Smooth muscle cell of bladder (primary cell): ENCODE data around the gene FBXO27. TPM values are rescaled to one million over a fixed set of nuclear protein-coding genes. Genes with fewer than 3 reads are reported as not detected.

Experiments used
- total RNA-seq: library from RNA; depleted of rRNA; stranded (reverse); fragments of >200 nt; gene quantifications from 2 replicates; pipeline ENCODE4 v1.2.3, GENCODE V29; 2014

The FBXO27 gene
- 2.0 and 5.5 TPM in 2 replicates for total RNA-seq

DNA sequence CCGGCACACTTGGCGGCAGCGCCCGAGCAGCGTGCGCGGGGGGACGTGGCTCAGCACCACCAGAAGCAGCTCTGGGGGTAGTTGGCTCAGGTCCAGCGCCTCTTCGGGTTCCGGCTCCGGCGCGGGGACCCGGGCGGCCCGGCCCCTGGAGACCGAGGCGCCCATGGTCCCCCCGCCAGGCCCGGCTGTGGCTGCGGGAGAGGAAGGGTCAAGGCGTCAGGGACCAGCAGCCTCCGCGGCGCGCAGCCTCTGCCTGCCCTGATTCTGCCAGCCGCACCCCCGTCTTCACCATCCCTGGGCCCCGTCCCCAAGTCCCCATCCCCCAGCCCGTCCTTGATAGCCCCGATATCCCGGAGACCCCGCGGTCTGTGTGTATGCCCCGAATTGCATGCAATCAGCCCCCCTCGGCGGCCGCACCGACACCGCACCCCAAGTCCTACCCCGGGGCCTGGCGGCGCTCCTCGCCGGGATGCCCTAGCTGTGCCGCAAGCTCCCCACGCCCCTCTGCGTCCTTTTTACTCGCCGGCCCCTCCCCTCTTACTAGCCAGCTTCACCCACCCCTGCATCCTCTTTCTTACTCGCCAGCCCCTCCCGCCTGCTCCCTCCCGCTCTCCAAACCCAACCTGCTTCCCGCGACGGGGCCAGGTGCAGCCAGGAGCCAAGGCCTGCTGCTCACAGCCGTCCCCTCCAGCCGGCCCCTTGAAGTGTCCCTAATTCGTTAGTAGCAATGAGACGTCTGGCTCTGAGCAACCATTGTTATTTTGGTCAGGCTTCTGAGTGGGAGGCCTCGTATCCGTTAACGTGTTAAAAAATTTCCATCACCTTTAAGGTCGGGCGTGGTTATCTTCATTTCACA, at the start of gene FBXO27:
TSS of gene FBXO27 (minus strand) at position 487 of the 856 bp plus-strand sequence. CDS start at position 165, 322 bp downstream.

GRCh38 chr19:38975214-38975860, 57.0 kb downstream of the FBXO27 start, which contains the start of gene FBXO17:
FBXO17 (minus strand) TSS chr19:38975742; CDS start chr19:38950319, 25,423 bp downstream.

Other genes starting within 250 kb of the FBXO27 start
- gene LGALS7B, start 243.3 kb downstream of the FBXO27 start, total RNA-seq = 0.28 and 1.0 TPM in 2 replicates
- gene LGALS4, start 219.6 kb downstream of the FBXO27 start, total RNA-seq = 0.14 TPM in 1 of 2 replicates, not detected in the other
- 19.6 and 28.3 TPM in 2 replicates for gene ECH1, start 200.8 kb downstream of the FBXO27 start, total RNA-seq
- 205 and 212 TPM in 2 replicates for gene HNRNPL, start 182.6 kb downstream of the FBXO27 start, total RNA-seq
- 2.0 and 2.3 TPM in 2 replicates for gene RINL, start 154.3 kb downstream of the FBXO27 start, total RNA-seq
- gene SIRT2, start 132.9 kb downstream of the FBXO27 start, total RNA-seq = 41.7 and 45.1 TPM in 2 replicates
- gene NFKBIB, start 132.6 kb downstream of the FBXO27 start, total RNA-seq = 7.5 and 8.9 TPM in 2 replicates
- gene CCER2, start 120.4 kb downstream of the FBXO27 start, total RNA-seq = not detected in 2 replicates
- 5.7 and 9.0 TPM in 2 replicates for gene SARS2, start 101.8 kb downstream of the FBXO27 start, total RNA-seq
- 32.3 and 32.5 TPM in 2 replicates for gene MRPS12, start 101.6 kb downstream of the FBXO27 start, total RNA-seq
- gene FBXO17, start 56.8 kb downstream of the FBXO27 start, total RNA-seq = 11.9 and 22.3 TPM in 2 replicates
- 0.09 TPM in 1 of 2 replicates, not detected in the other for gene ACP7, start 51.8 kb upstream of the FBXO27 start, total RNA-seq
- gene PAK4, start 93.2 kb upstream of the FBXO27 start, total RNA-seq = 3.1 and 4.2 TPM in 2 replicates
- not detected in 2 replicates for gene NCCRP1, start 164.4 kb upstream of the FBXO27 start, total RNA-seq
- gene SYCN, start 171.7 kb upstream of the FBXO27 start, total RNA-seq = not detected in 2 replicates
- not detected in 2 replicates for gene IFNL3, start 212.5 kb upstream of the FBXO27 start, total RNA-seq
- not detected in 2 replicates for gene IFNL4, start 216.3 kb upstream of the FBXO27 start, total RNA-seq
- gene IFNL2, start 235.8 kb upstream of the FBXO27 start, total RNA-seq = not detected in 2 replicates